GM12878 (cell line): ENCODE results near the gene SGIP1. TPM values are rescaled to one million over a fixed set of nuclear protein-coding genes. Genes with fewer than 3 reads are reported as not detected.

Experiments
- ATAC-seq: fragments of 200-7000 bp; cut with Tn5 transposase; 3 replicates; pipeline ENCODE4 v1.9.1; 2020; ENCODE audit warnings: mild to moderate bottlenecking, moderate library complexity
- BruUV-seq: library from RNA; stranded (reverse); fragments of 400-500 nt; replicated peaks from 2 replicates; lab custom pipeline; 2021; lab: Mats Ljungman, UMichigan
- CTCF ChIA-PET: fragments of 300-600 bp; sonication (Branson Sonifier 250); formaldehyde crosslinking; extraction: SDS; loops from one replicate; lab custom pipeline; 2021; ENCODE audit warnings: inconsistent platforms; lab: Yijun Ruan, JAX
- POLR2A ChIA-PET: fragments of 350-600 bp; formaldehyde crosslinking; extraction: SDS; loops from one replicate; lab custom pipeline; 2021; ENCODE audit warnings: inconsistent platforms; lab: Charles Lee
- RAD21 ChIA-PET: fragments of 300-600 bp; sonication (Branson Sonifier 250); formaldehyde crosslinking; loops from one replicate; lab custom pipeline; 2023; ENCODE audit warnings: antibody characterized with exemption; ENCODE audit not compliant: unreplicated experiment; lab: Charles Lee
- SMC1A ChIA-PET: fragments of 300-600 bp; sonication (Branson Sonifier 250); formaldehyde crosslinking; loops from one replicate; lab custom pipeline; 2023; ENCODE audit not compliant: unreplicated experiment, uncharacterized antibody; lab: Charles Lee
- DNase-seq: peaks from one replicate; pipeline ENCODE4 v3.0.0-alpha.2; 2011; ENCODE audit warnings: low read depth, low spot score
- FAIRE-seq: peaks from 3 replicates; lab custom pipeline; 2011; peaks lifted over from hg19 to GRCh38; lab: Jason Lieb, UNC
- H2AFZ ChIP-seq: 2 replicates; pipeline ENCODE4 v1.6.0; 2011; ENCODE audit warnings: low read depth, low read length, control low read depth; ENCODE audit not compliant: control insufficient read depth
- H3K27ac ChIP-seq: 2 replicates; pipeline ENCODE4 v1.5.1; 2011; ENCODE audit warnings: control low read depth; ENCODE audit not compliant: control insufficient read depth, insufficient read depth
- H3K27me3 ChIP-seq, 2 experiments: replicated peaks in 1 of 2; 2 replicates each; pipeline versions ENCODE4 v1.6.0 to v1.6.1; 2011; ENCODE audit warnings: low read length in 1 of 2; ENCODE audit not compliant: control insufficient read depth in 2 of 2, insufficient read depth in 2 of 2
- H3K36me3 ChIP-seq, 2 experiments: 2 replicates each; pipeline ENCODE4 v1.5.1; 2011; ENCODE audit warnings: low read length in 1 of 2; ENCODE audit not compliant: control insufficient read depth in 2 of 2, insufficient read depth in 2 of 2
- H3K4me1 ChIP-seq: 2 replicates; pipeline ENCODE4 v1.6.1; 2011; ENCODE audit warnings: mild to moderate bottlenecking, low read length, moderate library complexity, mixed read lengths; ENCODE audit not compliant: control insufficient read depth, insufficient read depth
- H3K4me2 ChIP-seq: 2 replicates; pipeline ENCODE4 v1.6.0; 2011; ENCODE audit warnings: control low read depth; ENCODE audit not compliant: control insufficient read depth, insufficient read depth
- H3K4me3 ChIP-seq: fragments of 200-600 bp; sonication (generic); 2 replicates; pipeline ENCODE4 v1.5.1; 2016
- H3K79me2 ChIP-seq: 2 replicates; pipeline ENCODE4 v1.6.0; 2011; ENCODE audit warnings: low read length; ENCODE audit not compliant: control insufficient read depth, insufficient read depth
- H3K9ac ChIP-seq: 2 replicates; pipeline ENCODE4 v1.8.0; 2011; ENCODE audit warnings: low read length, control low read depth, mixed read lengths; ENCODE audit not compliant: control insufficient read depth, insufficient read depth
- H3K9me3 ChIP-seq: replicated peaks from 3 replicates; pipeline ENCODE4 v1.5.1; 2011; ENCODE audit warnings: mild to moderate bottlenecking, low read length; ENCODE audit not compliant: control insufficient read depth, insufficient read depth
- H4K20me1 ChIP-seq: 2 replicates; pipeline ENCODE4 v1.6.0; 2011; ENCODE audit not compliant: control insufficient read depth, insufficient read depth
- ESRRA ChIP-seq: IDR thresholded peaks from 2 replicates; pipeline ENCODE4 v1.6.1; 2012; ENCODE audit warnings: mild to moderate bottlenecking, low read length, improper control_type of control experiment
- EZH2 ChIP-seq: IDR thresholded peaks from 2 replicates; pipeline ENCODE4 v1.6.1; 2012; ENCODE audit warnings: low read depth, mild to moderate bottlenecking, control low read depth, inconsistent platforms, low read length, borderline replicate concordance; ENCODE audit not compliant: control insufficient read depth
- FOXK2 ChIP-seq: fragments of 450-650 bp; IDR thresholded peaks from 2 replicates; pipeline ENCODE4 v1.6.1; 2017; ENCODE audit warnings: mild to moderate bottlenecking, moderate library complexity
- GATAD2B ChIP-seq: fragments of 450-650 bp; conservative IDR thresholded peaks from 2 replicates; pipeline ENCODE4 v1.6.1; 2017; ENCODE audit warnings: low read depth, mild to moderate bottlenecking, moderate library complexity
- KLF5 ChIP-seq: fragments of 450-650 bp; IDR thresholded peaks from 2 replicates; pipeline ENCODE4 v1.6.1; 2014; ENCODE audit warnings: mild to moderate bottlenecking; ENCODE audit not compliant: partially characterized antibody
- NFYA ChIP-seq: IDR thresholded peaks from 2 replicates; pipeline ENCODE4 v1.6.1; 2011; ENCODE audit warnings: low read depth, mild to moderate bottlenecking, low read length, improper control_type of control experiment, borderline replicate concordance
- NR2F1 ChIP-seq: fragments of 450-650 bp; conservative IDR thresholded peaks from 2 replicates; pipeline ENCODE4 v1.6.1; 2017; ENCODE audit warnings: mild to moderate bottlenecking
- PML ChIP-seq: IDR thresholded peaks from 2 replicates; pipeline ENCODE4 v1.6.1; 2012; ENCODE audit warnings: low read length, inconsistent platforms
- RELB ChIP-seq: fragments of 450-650 bp; IDR thresholded peaks from 2 replicates; pipeline ENCODE4 v1.6.1; 2017; ENCODE audit warnings: low read depth, mild to moderate bottlenecking, moderate library complexity
- SRF ChIP-seq, 2 experiments: IDR thresholded peaks; 2 replicates each; pipeline ENCODE4 v1.6.1; 2011; ENCODE audit warnings: low read depth in 2 of 2, low read length in 2 of 2, mild to moderate bottlenecking in 1 of 2, moderate library complexity in 1 of 2
- WRNIP1 ChIP-seq: IDR thresholded peaks from 2 replicates; pipeline ENCODE4 v1.6.1; 2011; ENCODE audit warnings: low read depth, low read length, improper control_type of control experiment, borderline replicate concordance
- whole genome bisulfite sequencing: methylation state at CpG from one replicate; pipeline ENCODE4 v1.1.6; 2016; ENCODE audit warnings: low lambda C conversion rate; ENCODE audit not compliant: insufficient replicate concordance, insufficient coverage; ENCODE audit errors: missing lambda C conversion rate; 5-methylcytosine and 5-hydroxymethylcytosine counted together
- in situ Hi-C: fragments of 300-500 bp; cut with MboI; formaldehyde crosslinking; loops from 9 replicates; pipeline ENCODE4 v1.14.3; 2018; ENCODE audit warnings: mixed read lengths
- intact Hi-C: fragments of 100-400 bp; cut with micrococcal nuclease; formaldehyde crosslinking; loops from one replicate; pipeline ENCODE4 v1.14.2; 2022; ENCODE audit not compliant: unreplicated experiment
- polyA plus RNA-seq, 11 experiments: library from polyadenylated mRNA; depleted of rRNA in 4 of 11; unstranded in 6 of 11; stranded (reverse) in 5 of 11; fragments of >200 nt; fragmentation: Nextera tagmentation in 4 of 11; fragmentation: Illumina TruSeq in 1 of 11; extraction: Ambion mirVana in 4 of 11; extraction: Trizol in 1 of 11; gene quantifications; 1 replicate in 1 of 11; 2 replicates in 10 of 11; pipeline versions ENCODE4 v1.2.1 to v1.2.3, GENCODE V29; 2011 to 2016; ENCODE audit warnings: inconsistent platforms in 2 of 11, missing spikeins in 2 of 11, low read depth in 1 of 11
- total RNA-seq, 4 experiments: library from RNA; depleted of rRNA in 3 of 4; stranded (reverse); fragments of >200 nt in 3 of 4; fragmentation: Illumina TruSeq in 1 of 4; extraction: Trizol in 1 of 4; gene quantifications; 2 replicates each; pipeline versions ENCODE4 v1.2.1 to v1.2.3, GENCODE V29; 2013 to 2021
- TF ChIP-seq, protein P1 (sequence below): IDR thresholded peaks from 2 replicates; pipeline ENCODE4 v1.6.1; 2011; ENCODE audit warnings: mild to moderate bottlenecking, low read depth, low read length, moderate library complexity; ENCODE audit not compliant: insufficient replicate concordance

The SGIP1 gene
- total and polyA plus RNA-seq, 10 of the 15 experiments (the other 5 are each of a cell fraction or from before 2014, with no cell fraction given), result 0.15 TPM; not detected in 9

DNA sequence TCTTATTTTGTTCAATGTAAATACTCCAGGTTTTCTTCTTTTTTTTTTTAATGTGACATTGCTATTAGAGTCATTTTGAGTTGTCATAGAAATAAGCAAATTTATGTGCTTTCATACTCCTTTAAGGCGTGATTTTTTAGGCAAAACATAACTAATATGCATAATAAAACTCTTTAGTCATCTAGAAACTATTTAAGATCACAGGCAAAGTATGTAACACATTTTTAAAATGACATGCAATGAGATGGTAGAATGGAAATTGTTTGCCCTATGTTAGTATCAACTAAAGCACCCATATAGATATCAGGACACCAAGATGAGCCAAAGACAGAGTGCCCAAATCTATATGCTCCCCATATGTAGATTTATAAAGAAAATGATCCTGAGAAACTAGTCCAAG, 41.5 kb upstream of the SGIP1 start:
- H3K9ac ChIP-seq, result no peak overlapping the region
- H3K27me3 ChIP-seq, result no peaks in the 10 kb centered on the region; a peak in 1 of 4 replicates
- no peaks in the 10 kb centered on the region for H3K9me3 ChIP-seq
- no peak for ATAC-seq
- H2AFZ ChIP-seq, result no peak overlapping the region
- ChIA-PET POLR2A (no interaction called here), RAD21 (no interaction called here), CTCF (no interaction called here), SMC1A (interaction anchor here (1.2 kb wide), 1 partner anchor 15 kb away, joined by 3 read pairs; no protein-coding TSS in a partner anchor)
- H3K4me2 ChIP-seq, result no peak overlapping the region
- FAIRE-seq, result no peak
- in situ Hi-C loops (no loop called here), intact Hi-C loops (no loop called here)
- no peaks in the 10 kb centered on the region for H3K4me1 ChIP-seq
- DNase-seq, result no peak
- BruUV-seq, result no TSS peak
- no peak overlapping the region for H3K27ac ChIP-seq
- 19% methylated on average over 1 of the region's 1 CpG for WGBS
- H3K79me2 ChIP-seq, result no peaks in the 10 kb centered on the region
- H3K36me3 ChIP-seq, result no peaks in the 10 kb centered on the region
- TF ChIP-seq NR2F1 (no peak), WRNIP1 (no peak), GATAD2B (no peak), ESRRA (no peak), KLF5 (no peak), PML (no peak), RELB (no peak), EZH2 (no peak), SRF (IDR thresholded peaks at IDR 0.05; ENCODE audit: low read depth in 2 of 2, low read length in 2 of 2) (no peak), FOXK2 (no peak), NFYA (no peak)
- TF ChIP-seq, protein P1, sequence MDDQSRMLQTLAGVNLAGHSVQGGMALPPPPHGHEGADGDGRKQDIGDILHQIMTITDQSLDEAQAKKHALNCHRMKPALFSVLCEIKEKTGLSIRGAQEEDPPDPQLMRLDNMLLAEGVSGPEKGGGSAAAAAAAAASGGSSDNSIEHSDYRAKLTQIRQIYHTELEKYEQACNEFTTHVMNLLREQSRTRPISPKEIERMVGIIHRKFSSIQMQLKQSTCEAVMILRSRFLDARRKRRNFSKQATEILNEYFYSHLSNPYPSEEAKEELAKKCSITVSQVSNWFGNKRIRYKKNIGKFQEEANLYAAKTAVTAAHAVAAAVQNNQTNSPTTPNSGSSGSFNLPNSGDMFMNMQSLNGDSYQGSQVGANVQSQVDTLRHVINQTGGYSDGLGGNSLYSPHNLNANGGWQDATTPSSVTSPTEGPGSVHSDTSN, result no peak
- TF ChIP-seq, all 136 proteins: peak for 0
- H4K20me1 ChIP-seq, result no peaks in the 10 kb centered on the region
- no peak overlapping the region for H3K4me3 ChIP-seq
